Ascending aorta (tissue), 2 donors: ENCODE data around the gene PARK7. TPM values are rescaled to one million over a fixed set of nuclear protein-coding genes. Genes with fewer than 3 reads are reported as not detected.

Experiments used
- DNase-seq, 2 donors: peaks; one replicate each; pipeline ENCODE4 v3.0.0-alpha.2; 2019; ENCODE audit warnings: low spot score in 2 of 2
- H3K27ac ChIP-seq, 2 donors: fragments of 200-600 bp; sonication (generic); one replicate each; pipeline ENCODE4 v1.5.1; 2016 to 2017; ENCODE audit warnings: mild to moderate bottlenecking in 1 of 2
- H3K27me3 ChIP-seq: fragments of 200-600 bp; sonication (generic); one replicate; pipeline ENCODE4 v1.5.1; 2017
- H3K36me3 ChIP-seq, 2 donors: fragments of 200-600 bp; sonication (generic); one replicate each; pipeline ENCODE4 v1.5.1; 2016
- H3K4me1 ChIP-seq, 2 donors: fragments of 200-600 bp; sonication (generic); one replicate each; pipeline ENCODE4 v1.5.1; 2016 to 2017; ENCODE audit warnings: mild to moderate bottlenecking in 1 of 2
- H3K4me3 ChIP-seq, 2 donors: fragments of 200-600 bp; sonication (generic); one replicate each; pipeline ENCODE4 v1.5.1; 2016 to 2017; ENCODE audit warnings: mild to moderate bottlenecking in 1 of 2
- H3K9me3 ChIP-seq, 2 donors: fragments of 200-600 bp; sonication (generic); one replicate each; pipeline ENCODE4 v1.5.1; 2016
- intact Hi-C: fragments of 100-400 bp; cut with DNase I; formaldehyde crosslinking; loops from one replicate; pipeline ENCODE4 v1.15.1; 2023
- total RNA-seq: library from RNA; depleted of rRNA; stranded (reverse); fragments of >200 nt; gene quantifications from one replicate; pipeline ENCODE4 v1.1.0, GENCODE V29; 2016
- TF ChIP-seq, protein P1 (sequence below), 3 experiments: fragments of 200-600 bp in 2 of 3; fragments of 450-650 bp in 1 of 3; sonication (generic) in 2 of 3; IDR thresholded peaks; one replicate each; pipeline ENCODE4 v1.5.1; 2016 to 2019; ENCODE audit warnings: antibody characterized with exemption in 3 of 3, mild to moderate bottlenecking in 1 of 3, moderate library complexity in 1 of 3

PARK7 gene
- total RNA-seq, 1 donor from 2014 or later: 103 TPM

DNA sequence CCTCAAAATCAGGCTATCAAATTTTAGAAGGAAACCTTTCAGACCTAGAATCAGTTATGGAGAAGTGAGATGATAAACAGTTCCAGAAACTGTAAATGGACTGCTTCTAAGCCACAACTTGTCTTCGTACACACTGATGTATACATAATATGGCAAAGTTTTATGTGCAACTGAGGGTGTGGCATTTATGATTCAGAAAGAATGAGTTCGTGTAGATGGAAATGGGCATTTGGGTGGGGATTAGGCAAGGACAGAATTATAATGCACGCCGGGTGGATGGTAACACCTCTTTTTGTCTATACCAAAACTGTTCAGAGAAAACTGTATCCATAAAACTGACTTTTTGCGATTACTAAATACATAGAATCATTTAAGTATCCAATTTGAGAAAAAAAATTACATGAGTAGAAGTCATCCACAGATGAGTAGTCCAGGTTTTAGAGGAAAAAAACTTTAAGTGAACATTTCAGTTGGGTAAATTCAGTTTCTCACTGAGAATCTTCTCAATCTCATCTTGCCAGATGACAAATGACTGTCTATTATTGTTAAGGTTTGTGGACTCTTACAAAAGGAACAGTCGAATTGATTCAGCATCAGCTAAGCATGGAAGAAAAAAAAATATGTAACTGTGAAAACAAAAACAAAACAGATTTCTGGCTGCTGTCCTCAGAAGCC is 42.1 kb downstream of the PARK7 start:
- TF ChIP-seq, protein P1, sequence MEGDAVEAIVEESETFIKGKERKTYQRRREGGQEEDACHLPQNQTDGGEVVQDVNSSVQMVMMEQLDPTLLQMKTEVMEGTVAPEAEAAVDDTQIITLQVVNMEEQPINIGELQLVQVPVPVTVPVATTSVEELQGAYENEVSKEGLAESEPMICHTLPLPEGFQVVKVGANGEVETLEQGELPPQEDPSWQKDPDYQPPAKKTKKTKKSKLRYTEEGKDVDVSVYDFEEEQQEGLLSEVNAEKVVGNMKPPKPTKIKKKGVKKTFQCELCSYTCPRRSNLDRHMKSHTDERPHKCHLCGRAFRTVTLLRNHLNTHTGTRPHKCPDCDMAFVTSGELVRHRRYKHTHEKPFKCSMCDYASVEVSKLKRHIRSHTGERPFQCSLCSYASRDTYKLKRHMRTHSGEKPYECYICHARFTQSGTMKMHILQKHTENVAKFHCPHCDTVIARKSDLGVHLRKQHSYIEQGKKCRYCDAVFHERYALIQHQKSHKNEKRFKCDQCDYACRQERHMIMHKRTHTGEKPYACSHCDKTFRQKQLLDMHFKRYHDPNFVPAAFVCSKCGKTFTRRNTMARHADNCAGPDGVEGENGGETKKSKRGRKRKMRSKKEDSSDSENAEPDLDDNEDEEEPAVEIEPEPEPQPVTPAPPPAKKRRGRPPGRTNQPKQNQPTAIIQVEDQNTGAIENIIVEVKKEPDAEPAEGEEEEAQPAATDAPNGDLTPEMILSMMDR (IDR thresholded peaks at IDR 0.05): no peak
- H3K9me3 ChIP-seq: no peaks in the 10 kb centered on the region
- no peak overlapping the region for H3K4me3 ChIP-seq
- H3K36me3 ChIP-seq: peaks cover 0 to 2% of the 10 kb centered on the region in 2 donors
- H3K27ac ChIP-seq: no peak overlapping the region
- no peaks in the 10 kb centered on the region for H3K27me3 ChIP-seq
- intact Hi-C loops: no loop called here
- no peak for DNase-seq
- H3K4me1 ChIP-seq: peaks cover 0 to 22% of the 10 kb centered on the region in 2 donors

DNA sequence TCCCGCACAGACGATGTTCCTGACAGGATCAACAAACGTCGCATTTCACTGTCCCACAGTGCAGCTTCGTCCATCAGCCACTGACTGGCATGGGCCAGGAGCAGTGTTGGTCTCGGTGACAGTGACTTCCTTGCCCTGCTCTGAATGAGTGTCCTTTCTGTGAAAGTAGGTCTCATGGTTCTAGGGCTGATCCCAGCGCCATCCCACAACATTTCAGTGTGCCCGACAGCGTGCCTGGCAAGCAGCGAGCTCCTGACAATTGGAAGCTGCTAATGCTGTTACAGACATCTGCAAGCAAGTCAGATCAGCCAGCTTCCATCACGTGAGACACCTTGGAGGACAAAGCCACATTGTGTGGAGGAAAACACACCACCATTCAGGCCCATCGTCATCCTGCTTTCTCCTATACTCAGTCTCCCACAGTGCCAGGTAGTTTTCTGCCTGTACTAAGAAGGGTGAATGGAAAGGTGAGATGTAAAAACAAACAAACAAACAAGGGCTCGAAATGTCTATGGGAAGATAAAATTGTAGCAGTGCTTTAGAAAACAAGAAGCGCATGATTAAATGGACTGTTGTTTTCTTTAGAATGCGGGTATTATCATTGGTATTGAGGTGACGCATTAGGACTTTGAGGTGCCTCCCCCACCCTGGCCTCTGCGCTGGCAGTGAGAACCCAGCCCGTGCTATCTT is 42.7 kb downstream of the PARK7 start:
- TF ChIP-seq, protein P1 (IDR thresholded peaks at IDR 0.05): no peak
- peaks cover 3 to 7% of the 10 kb centered on the region in 2 donors for H3K36me3 ChIP-seq
- H3K4me3 ChIP-seq: peak overlapping the region in 1 of 2 donors; percentile 11
- H3K27me3 ChIP-seq: no peaks in the 10 kb centered on the region
- H3K27ac ChIP-seq: peak overlapping the region; percentile 53 to 76
- no peaks in the 10 kb centered on the region for H3K9me3 ChIP-seq
- intact Hi-C loops: no loop called here
- peaks cover 0 to 22% of the 10 kb centered on the region in 2 donors for H3K4me1 ChIP-seq
- DNase-seq: no peak

DNA sequence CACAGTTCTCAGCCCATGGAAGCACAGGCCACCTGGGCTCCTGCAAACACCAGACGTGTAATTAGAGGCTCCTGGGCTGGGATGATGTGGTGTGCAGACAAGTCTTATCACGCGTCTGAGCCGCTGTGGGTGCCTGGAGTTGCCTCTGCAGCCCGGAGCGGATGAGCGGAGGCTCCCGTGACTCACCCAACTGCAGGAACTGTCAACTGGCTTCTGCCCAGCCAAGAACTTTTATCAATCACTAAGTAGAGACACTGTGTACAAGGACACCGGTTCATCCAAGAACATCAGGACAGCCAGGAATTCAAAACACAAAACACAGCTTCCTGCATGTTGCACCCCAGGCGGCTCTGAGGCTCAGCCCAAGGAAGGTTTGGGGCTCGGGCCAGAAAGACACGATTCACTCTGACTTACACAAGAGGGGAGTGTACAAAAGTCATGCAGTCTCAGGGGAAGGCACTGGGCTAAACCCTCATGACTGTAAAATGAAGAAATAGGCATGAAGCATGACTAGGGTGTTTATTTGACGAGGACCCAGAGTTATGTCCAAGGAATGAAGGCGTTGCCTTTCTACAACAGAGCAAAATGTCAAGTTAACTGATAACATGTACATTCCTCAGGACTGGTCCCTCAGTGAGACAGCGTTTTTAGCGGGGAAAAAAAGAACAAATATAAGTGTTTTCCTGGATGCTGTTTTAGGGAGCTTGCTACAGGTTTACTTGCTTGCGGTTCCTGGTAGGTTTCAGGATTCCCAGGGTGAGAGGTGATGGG is 43.5 kb downstream of the PARK7 start:
- peak overlapping the region in 1 of 2 donors; percentile 11 for H3K4me3 ChIP-seq

DNA sequence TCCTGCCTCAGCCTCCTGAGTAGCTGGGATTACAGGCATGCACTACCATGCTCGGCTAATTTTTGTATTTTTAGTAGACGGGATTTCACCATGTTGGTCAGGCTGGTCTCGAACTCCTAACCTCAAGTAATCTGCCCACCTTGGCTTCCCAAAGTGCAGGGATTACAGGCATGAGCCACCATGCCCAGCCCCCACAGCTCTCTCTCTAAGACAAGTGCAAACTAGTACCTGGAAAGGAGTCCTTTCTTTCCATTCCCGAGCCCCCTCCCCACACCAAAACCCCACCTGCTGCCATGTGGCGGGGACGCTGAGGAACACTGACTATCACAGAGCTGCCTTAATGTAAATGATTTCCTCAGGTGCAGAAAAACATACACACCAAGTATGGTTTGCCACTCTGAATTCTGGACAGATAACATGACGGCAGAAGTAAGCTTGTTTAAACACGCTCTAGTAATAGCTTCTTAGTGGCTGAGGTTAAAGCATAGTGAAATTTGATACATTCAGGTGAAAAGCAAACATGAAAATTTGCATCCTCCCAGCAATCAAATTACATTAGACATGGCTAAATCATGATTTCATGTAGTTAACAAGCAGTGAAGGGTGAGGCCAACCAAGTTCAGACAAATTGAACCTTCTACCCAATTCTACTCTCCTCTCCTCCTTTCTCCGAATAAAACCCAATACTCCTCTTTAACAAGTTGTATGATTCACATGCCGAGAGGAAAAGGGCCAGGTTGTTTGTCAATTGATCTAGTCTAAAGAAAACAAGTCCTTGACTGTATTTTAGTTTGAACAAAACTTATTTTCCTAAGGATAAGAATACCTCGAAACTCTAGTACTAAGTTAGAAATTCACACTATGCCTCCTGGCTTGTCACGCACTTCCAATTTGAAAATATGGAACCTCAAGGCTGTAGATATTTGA is 44.8 kb downstream of the PARK7 start:
- DNase-seq: no peak
- Histone ChIP-seq H3K4me1 (peaks cover 0 to 22% of the 10 kb centered on the region in 2 donors), H3K27me3 (no peaks in the 10 kb centered on the region), H3K4me3 (no peak overlapping the region), H3K27ac (peak overlapping the region; percentile 53 to 76), H3K9me3 (no peaks in the 10 kb centered on the region), H3K36me3 (peaks cover 21 to 23% of the 10 kb centered on the region in 2 donors)
- TF ChIP-seq, protein P1 (IDR thresholded peaks at IDR 0.05): no peak
- intact Hi-C loops: no loop called here

More for the DNA sequence above, 43.5 kb downstream of the PARK7 start:
- DNase-seq: peak; percentile 57 to 95
- Histone ChIP-seq H3K27me3 (no peaks in the 10 kb centered on the region), H3K36me3 (peaks cover 10 to 14% of the 10 kb centered on the region in 2 donors), H3K9me3 (no peaks in the 10 kb centered on the region), H3K4me1 (peaks cover 0 to 22% of the 10 kb centered on the region in 2 donors), H3K27ac (peak overlapping the region; percentile 53 to 76)
- intact Hi-C loops: no loop called here
- TF ChIP-seq, protein P1 (IDR thresholded peaks at IDR 0.05): no peak
